Neural cell (in vitro differentiated cells): ENCODE data around the gene CARS1. TPM values are rescaled to one million over a fixed set of nuclear protein-coding genes. Genes with fewer than 3 reads are reported as not detected.

Source experiments
- H2AFZ ChIP-seq: fragments of 200-600, 300-800 bp; sonication (generic), shearing (Covaris generic); 2 replicates; pipeline ENCODE4 v1.6.0; 2014; ENCODE audit warnings: low read depth, mild to moderate bottlenecking, antibody characterized with exemption, low read length, moderate library complexity
- H3F3A ChIP-seq: fragments of 200-600 bp; shearing (Covaris generic); 2 replicates; pipeline ENCODE4 v1.6.1; 2016; ENCODE audit warnings: mild to moderate bottlenecking, moderate library complexity, mixed read lengths, antibody characterized with exemption, low read length; ENCODE audit not compliant: insufficient read depth, poor library complexity, severe bottlenecking
- H3K27ac ChIP-seq: fragments of 200-600, 300-800 bp; sonication (generic), shearing (Covaris generic); 2 replicates; pipeline ENCODE4 v1.5.1; 2014; ENCODE audit warnings: mild to moderate bottlenecking, low read length, moderate library complexity
- H3K27me3 ChIP-seq: fragments of 300-800, 200-600 bp; sonication (generic), shearing (Covaris generic); 2 replicates; pipeline ENCODE4 v1.6.0; 2014; ENCODE audit warnings: mild to moderate bottlenecking, low read depth, low read length, moderate library complexity; ENCODE audit not compliant: insufficient read depth
- H3K36me3 ChIP-seq: fragments of 300-800, 200-600 bp; sonication (generic), shearing (Covaris generic); 2 replicates; pipeline ENCODE4 v1.5.1; 2014; ENCODE audit warnings: mild to moderate bottlenecking, antibody characterized with exemption, low read length, moderate library complexity; ENCODE audit not compliant: insufficient read depth
- H3K4me2 ChIP-seq: fragments of 300-800, 200-600 bp; sonication (generic), shearing (Covaris generic); 2 replicates; pipeline ENCODE4 v1.6.0; 2014; ENCODE audit warnings: mild to moderate bottlenecking, low read length
- H3K4me3 ChIP-seq: fragments of 300-800, 200-600 bp; sonication (generic), shearing (Covaris generic); 2 replicates; pipeline ENCODE4 v1.5.1; 2014; ENCODE audit warnings: mild to moderate bottlenecking, low read length, moderate library complexity
- H3K79me2 ChIP-seq: fragments of 200-600 bp; shearing (Covaris generic); replicated peaks from 2 replicates; pipeline ENCODE4 v1.6.0; 2014; ENCODE audit warnings: mild to moderate bottlenecking, low read length, moderate library complexity; ENCODE audit not compliant: insufficient read depth
- H3K9ac ChIP-seq: fragments of 300-800, 200-600 bp; sonication (generic), shearing (Covaris generic); 2 replicates; pipeline ENCODE4 v1.6.1; 2016; ENCODE audit warnings: mild to moderate bottlenecking, low read length, mixed read lengths
- H3K9me2 ChIP-seq: fragments of 200-600 bp; shearing (Covaris generic); 2 replicates; pipeline ENCODE4 v1.6.1; 2016; ENCODE audit warnings: mild to moderate bottlenecking, low read length, mixed read lengths; ENCODE audit not compliant: insufficient read depth
- H3K9me3 ChIP-seq: fragments of 200-600, 300-800 bp; sonication (generic), shearing (Covaris generic); 2 replicates; pipeline ENCODE4 v1.6.1; 2016; ENCODE audit warnings: mild to moderate bottlenecking, mixed run types, low read length, moderate library complexity, mixed read lengths
- H4K20me1 ChIP-seq: fragments of 200-600 bp; shearing (Covaris generic); 2 replicates; pipeline ENCODE4 v1.6.1; 2016; ENCODE audit warnings: mild to moderate bottlenecking, mixed run types; ENCODE audit not compliant: insufficient read depth
- CTCF ChIP-seq: fragments of 450-650 bp; IDR thresholded peaks from 2 replicates; pipeline ENCODE4 v1.5.1; 2014; ENCODE audit warnings: antibody characterized with exemption, mild to moderate bottlenecking, moderate library complexity; ENCODE audit not compliant: poor library complexity, severe bottlenecking
- EP300 ChIP-seq: fragments of 450-650 bp; conservative IDR thresholded peaks from 2 replicates; pipeline ENCODE4 v1.6.1; 2014; ENCODE audit warnings: antibody characterized with exemption, mild to moderate bottlenecking, moderate library complexity; ENCODE audit not compliant: poor library complexity, severe bottlenecking
- EZH2 ChIP-seq: fragments of 200-600, 300-800 bp; shearing (Covaris generic), sonication (generic); IDR thresholded peaks from 2 replicates; pipeline ENCODE4 v1.6.1; 2014; ENCODE audit warnings: antibody characterized with exemption, low read length, borderline replicate concordance, mild to moderate bottlenecking; ENCODE audit not compliant: insufficient read depth, poor library complexity, severe bottlenecking
- MXI1 ChIP-seq: fragments of 450-650 bp; conservative IDR thresholded peaks from 2 replicates; pipeline ENCODE4 v1.6.1; 2014; ENCODE audit warnings: antibody characterized with exemption, mild to moderate bottlenecking; ENCODE audit not compliant: poor library complexity, severe bottlenecking
- RAD21 ChIP-seq: fragments of 450-650 bp; conservative IDR thresholded peaks from 2 replicates; pipeline ENCODE4 v1.6.1; 2014; ENCODE audit warnings: antibody characterized with exemption, mild to moderate bottlenecking, moderate library complexity
- SMC3 ChIP-seq: fragments of 450-650 bp; conservative IDR thresholded peaks from 2 replicates; pipeline ENCODE4 v1.6.1; 2014; ENCODE audit warnings: antibody characterized with exemption, mild to moderate bottlenecking, moderate library complexity; ENCODE audit not compliant: poor library complexity
- TAF1 ChIP-seq: IDR thresholded peaks from 2 replicates; pipeline ENCODE4 v1.6.1; 2012; ENCODE audit warnings: low read depth
- polyA plus RNA-seq: library from polyadenylated mRNA; depleted of rRNA; stranded (reverse); fragments of >200 nt; gene quantifications from 2 replicates; pipeline ENCODE4 v1.2.3, GENCODE V29; 2014
- TF ChIP-seq, protein P1 (sequence below): IDR thresholded peaks from 2 replicates; pipeline ENCODE4 v1.6.1; 2012; ENCODE audit warnings: borderline replicate concordance

CARS1 gene
- polyA plus RNA-seq, 1 donor from 2014 or later: 48.2 TPM

GRCh38 chr11:3000032-3000961, 56.9 kb downstream of the CARS1 start:
- H3K9ac ChIP-seq: no peak overlapping the region
- no peaks in the 10 kb centered on the region for H3F3A ChIP-seq
- H3K9me2 ChIP-seq: no peaks in the 10 kb centered on the region
- no peak overlapping the region for H3K4me3 ChIP-seq
- no peak overlapping the region for H3K27ac ChIP-seq
- no peak overlapping the region for H3K4me2 ChIP-seq
- H4K20me1 ChIP-seq: no peaks in the 10 kb centered on the region
- H2AFZ ChIP-seq: no peak overlapping the region
- no peaks in the 10 kb centered on the region for H3K9me3 ChIP-seq
- H3K79me2 ChIP-seq: no peaks in the 10 kb centered on the region
- TF ChIP-seq TAF1 (no peak), RAD21 (no peak), SMC3 (no peak), MXI1 (no peak)
- H3K27me3 ChIP-seq: no peaks in the 10 kb centered on the region
- no peaks in the 10 kb centered on the region for H3K36me3 ChIP-seq

GRCh38 chr11:2999464-2999998, 57.7 kb downstream of the CARS1 start:
- Histone ChIP-seq H3K27ac (no peak overlapping the region), H3K9ac (no peak overlapping the region)

More at GRCh38 chr11:2999464-2999998, 57.7 kb downstream of the CARS1 start:
- Histone ChIP-seq H3F3A (no peaks in the 10 kb centered on the region), H3K27me3 (no peaks in the 10 kb centered on the region), H2AFZ (no peak overlapping the region), H3K4me3 (no peak overlapping the region), H3K9me2 (no peaks in the 10 kb centered on the region), H4K20me1 (no peaks in the 10 kb centered on the region), H3K36me3 (no peaks in the 10 kb centered on the region), H3K4me2 (no peak overlapping the region), H3K9me3 (no peaks in the 10 kb centered on the region), H3K79me2 (no peaks in the 10 kb centered on the region)
- no peak for TF ChIP-seq EZH2
- no peak for TF ChIP-seq TAF1
- TF ChIP-seq EP300: no peak
- TF ChIP-seq CTCF: no peak
- TF ChIP-seq, protein P1, sequence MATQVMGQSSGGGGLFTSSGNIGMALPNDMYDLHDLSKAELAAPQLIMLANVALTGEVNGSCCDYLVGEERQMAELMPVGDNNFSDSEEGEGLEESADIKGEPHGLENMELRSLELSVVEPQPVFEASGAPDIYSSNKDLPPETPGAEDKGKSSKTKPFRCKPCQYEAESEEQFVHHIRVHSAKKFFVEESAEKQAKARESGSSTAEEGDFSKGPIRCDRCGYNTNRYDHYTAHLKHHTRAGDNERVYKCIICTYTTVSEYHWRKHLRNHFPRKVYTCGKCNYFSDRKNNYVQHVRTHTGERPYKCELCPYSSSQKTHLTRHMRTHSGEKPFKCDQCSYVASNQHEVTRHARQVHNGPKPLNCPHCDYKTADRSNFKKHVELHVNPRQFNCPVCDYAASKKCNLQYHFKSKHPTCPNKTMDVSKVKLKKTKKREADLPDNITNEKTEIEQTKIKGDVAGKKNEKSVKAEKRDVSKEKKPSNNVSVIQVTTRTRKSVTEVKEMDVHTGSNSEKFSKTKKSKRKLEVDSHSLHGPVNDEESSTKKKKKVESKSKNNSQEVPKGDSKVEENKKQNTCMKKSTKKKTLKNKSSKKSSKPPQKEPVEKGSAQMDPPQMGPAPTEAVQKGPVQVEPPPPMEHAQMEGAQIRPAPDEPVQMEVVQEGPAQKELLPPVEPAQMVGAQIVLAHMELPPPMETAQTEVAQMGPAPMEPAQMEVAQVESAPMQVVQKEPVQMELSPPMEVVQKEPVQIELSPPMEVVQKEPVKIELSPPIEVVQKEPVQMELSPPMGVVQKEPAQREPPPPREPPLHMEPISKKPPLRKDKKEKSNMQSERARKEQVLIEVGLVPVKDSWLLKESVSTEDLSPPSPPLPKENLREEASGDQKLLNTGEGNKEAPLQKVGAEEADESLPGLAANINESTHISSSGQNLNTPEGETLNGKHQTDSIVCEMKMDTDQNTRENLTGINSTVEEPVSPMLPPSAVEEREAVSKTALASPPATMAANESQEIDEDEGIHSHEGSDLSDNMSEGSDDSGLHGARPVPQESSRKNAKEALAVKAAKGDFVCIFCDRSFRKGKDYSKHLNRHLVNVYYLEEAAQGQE: no peak
